ENCODE results near the gene ABHD14A. TPM values are rescaled to one million over a fixed set of nuclear protein-coding genes. Genes with fewer than 3 reads are reported as not detected.

ABHD14A gene
- total RNA-seq, 4 donors from 2014 or later = 2.2 to 14.8 (median 5.0) TPM

DNA sequence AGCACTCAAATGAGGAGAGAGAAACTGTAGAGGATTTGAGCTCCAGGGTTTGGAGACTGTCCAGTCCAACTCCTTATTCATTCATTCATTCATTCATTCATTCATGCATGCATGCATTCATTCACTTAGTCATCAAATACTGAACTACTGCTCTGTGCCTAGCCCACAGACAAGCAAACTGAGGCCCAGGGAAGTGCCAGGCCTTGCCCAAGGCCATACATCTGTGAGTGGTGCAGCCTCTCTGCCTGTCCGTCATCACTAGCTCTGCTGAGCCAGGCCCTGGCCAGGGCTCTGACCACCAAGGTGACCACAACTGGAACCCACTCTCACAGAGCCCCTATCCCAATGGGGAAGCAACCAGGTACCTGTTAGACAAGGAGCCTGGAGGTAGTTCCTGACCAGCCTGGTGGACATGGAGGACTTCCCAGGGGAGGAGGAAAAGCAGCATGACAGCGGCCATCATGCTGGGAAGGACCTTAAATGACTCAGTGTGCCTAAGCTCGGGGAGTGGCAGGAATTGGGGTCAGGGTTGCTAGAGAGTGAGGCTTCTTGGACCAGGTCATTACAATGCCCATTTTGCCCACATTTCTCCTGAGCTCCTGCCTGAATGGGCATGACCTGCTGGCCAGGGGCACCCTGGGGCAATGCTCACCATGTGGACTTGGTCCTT, 48.4 kb downstream of the ABHD14A start:
- no peak for DNase-seq (ENCODE audit: low spot score in 2 of 2)
- intact Hi-C loops (cut with DNase I; ENCODE audit: low total_unique reads) = no loop called here
- TF ChIP-seq, protein P1, sequence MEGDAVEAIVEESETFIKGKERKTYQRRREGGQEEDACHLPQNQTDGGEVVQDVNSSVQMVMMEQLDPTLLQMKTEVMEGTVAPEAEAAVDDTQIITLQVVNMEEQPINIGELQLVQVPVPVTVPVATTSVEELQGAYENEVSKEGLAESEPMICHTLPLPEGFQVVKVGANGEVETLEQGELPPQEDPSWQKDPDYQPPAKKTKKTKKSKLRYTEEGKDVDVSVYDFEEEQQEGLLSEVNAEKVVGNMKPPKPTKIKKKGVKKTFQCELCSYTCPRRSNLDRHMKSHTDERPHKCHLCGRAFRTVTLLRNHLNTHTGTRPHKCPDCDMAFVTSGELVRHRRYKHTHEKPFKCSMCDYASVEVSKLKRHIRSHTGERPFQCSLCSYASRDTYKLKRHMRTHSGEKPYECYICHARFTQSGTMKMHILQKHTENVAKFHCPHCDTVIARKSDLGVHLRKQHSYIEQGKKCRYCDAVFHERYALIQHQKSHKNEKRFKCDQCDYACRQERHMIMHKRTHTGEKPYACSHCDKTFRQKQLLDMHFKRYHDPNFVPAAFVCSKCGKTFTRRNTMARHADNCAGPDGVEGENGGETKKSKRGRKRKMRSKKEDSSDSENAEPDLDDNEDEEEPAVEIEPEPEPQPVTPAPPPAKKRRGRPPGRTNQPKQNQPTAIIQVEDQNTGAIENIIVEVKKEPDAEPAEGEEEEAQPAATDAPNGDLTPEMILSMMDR (IDR thresholded peaks at IDR 0.05) = no peak
- TF ChIP-seq POLR2A (IDR thresholded peaks at IDR 0.05) = no peak
- H3K4me3 ChIP-seq (ENCODE audit: low read depth, poor library complexity, severe bottlenecking) = no peak overlapping the region
- 86 to 90% methylated on average over 3 of the region's 3 CpGs for WGBS, 2 donors

DNA sequence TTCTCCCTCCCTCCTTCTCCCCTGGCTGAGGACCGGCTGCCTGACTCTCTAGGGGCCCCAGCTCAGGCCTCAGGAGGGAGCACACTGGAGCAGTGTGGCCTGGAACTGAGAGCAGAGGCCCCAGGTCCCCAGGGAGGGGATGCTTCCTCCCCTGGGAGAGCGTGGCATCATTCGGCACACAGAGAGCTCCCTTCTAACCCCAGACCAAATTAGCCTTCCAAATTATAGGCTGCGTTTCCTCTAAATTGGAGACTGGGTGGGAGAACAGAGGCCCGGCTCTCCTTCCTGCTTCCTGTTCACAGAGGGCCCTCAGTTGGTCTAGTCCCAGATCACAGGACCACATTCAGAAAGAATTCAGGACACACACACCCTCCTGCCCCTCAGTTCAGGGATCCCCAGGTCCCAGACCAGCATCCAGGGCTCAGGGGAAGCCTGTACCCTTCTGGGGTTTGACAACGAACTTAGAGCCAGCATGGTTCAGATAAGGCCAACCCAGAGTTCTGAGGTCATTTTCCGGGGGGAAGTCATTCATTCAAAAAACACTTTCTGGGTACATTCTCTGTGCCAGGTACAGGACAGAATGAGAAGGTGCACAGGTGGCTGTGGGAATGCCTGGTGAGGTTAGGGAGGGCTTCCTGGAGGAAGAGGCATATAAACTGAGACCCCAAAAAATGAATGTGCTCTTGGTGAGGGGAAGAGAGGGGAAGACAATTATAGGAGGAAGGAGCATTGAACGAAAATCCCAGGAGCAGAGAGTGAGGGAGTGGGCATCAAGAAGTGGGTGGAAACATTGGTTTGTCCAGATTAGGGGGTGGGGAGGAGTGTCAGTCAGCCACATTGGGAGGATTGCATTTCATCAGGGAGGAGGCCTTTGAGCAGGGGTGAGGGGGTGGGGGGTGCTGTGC, 49.2 kb downstream of the ABHD14A start:
- intact Hi-C loops (cut with DNase I; ENCODE audit: low total_unique reads) = no loop called here
- TF ChIP-seq, protein P1 (IDR thresholded peaks at IDR 0.05) = no peak
- TF ChIP-seq POLR2A (IDR thresholded peaks at IDR 0.05) = no peak
- WGBS, 2 donors = 71 to 81% methylated on average over 8 of the region's 8 CpGs
- no peak overlapping the region for H3K4me3 ChIP-seq (ENCODE audit: low read depth, poor library complexity, severe bottlenecking)
- DNase-seq (ENCODE audit: low spot score in 2 of 2) = no peak

DNA sequence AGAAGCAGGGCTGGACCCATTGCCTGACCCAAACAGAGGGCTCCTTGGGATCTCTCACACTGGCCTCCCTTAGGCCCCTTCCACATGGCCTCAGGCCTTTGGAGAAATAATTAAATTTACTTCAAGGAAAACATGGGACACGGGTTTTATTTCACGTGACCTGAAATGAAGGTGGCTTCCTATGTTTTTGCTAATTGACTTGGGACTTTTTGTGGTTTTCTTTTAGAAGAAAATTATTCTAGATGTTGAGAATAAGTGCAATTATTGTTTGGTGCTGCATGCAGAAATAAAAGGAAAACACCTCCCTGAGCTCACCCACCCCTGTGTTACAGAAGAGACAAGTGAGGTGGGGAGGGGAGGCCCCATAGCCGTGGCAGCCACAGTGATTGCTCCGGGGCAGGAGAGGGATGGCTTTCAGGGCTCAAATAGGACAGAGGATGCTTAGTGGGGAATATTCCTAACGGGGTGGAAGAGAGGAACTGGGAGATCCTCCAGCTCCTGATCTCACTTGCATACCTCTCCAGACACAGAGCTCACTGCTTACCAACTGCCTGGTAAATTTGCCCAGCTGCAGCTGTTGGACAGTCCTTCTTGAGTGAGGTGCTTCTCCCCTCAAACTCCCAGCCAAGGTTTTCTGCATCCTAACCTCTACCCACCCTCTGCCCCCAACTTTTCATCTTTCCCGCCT, 50.0 kb downstream of the ABHD14A start:
- TF ChIP-seq POLR2A (IDR thresholded peaks at IDR 0.05) = no peak
- TF ChIP-seq, protein P1 (IDR thresholded peaks at IDR 0.05) = no peak
- no peak for DNase-seq (ENCODE audit: low spot score in 2 of 2)
- H3K4me3 ChIP-seq (ENCODE audit: low read depth, poor library complexity, severe bottlenecking) = no peak overlapping the region
- intact Hi-C loops (cut with DNase I; ENCODE audit: low total_unique reads) = no loop called here
- WGBS, 2 donors = 76 to 80% methylated on average over 6 of the region's 6 CpGs

DNA sequence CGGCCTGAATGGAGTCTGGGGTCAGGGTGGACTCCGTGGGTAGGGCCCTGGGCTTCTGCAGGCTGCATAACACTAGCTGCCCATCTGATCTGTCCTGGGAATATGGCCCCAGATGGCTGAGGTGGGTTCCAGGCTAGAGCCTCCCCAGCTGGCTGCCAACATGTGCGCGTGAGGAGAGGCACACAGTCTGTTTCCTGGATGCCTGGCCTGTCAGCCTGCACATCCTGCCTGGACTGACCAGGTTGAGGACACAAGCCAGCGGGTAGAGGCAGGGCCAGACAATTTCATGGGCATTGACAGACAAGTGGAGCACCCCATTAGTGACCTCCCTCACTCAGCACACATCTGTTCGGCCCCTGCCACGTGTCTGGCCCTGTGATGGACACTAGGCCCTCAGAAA, 50.6 kb downstream of the ABHD14A start:
- no peak overlapping the region for H3K4me3 ChIP-seq (ENCODE audit: low read depth, poor library complexity, severe bottlenecking)
- TF ChIP-seq POLR2A (IDR thresholded peaks at IDR 0.05) = no peak
- TF ChIP-seq, protein P1 (IDR thresholded peaks at IDR 0.05) = no peak
- WGBS, 2 donors = 79 to 97% methylated on average over 5 of the region's 7 CpGs
- intact Hi-C loops (cut with DNase I; ENCODE audit: low total_unique reads) = no loop called here
- DNase-seq (ENCODE audit: low spot score in 2 of 2) = no peak

DNA sequence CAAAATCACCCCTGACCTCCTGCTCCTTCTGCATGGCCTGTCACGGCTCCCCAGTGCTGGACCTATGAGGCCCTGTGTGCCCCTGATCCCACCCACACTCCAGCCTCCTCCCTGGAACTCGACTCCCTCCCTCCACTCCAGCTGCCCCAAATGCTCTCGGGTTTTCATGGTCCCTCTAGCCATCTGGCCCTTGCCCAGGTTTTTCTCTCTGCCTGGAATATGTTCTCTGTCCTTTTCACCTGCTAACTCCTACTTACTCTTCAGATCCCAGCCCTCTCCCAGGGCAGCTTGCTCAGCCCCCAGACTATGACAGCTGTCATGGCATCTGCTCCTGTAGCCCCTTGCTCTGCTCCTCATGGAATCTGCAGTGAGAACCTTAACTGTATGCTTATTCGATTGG, 51.2 kb downstream of the ABHD14A start:
- WGBS, 2 donors = 64 to 70% methylated on average over 4 of the region's 4 CpGs
- no peak for TF ChIP-seq POLR2A (IDR thresholded peaks at IDR 0.05)
- TF ChIP-seq, protein P1 (IDR thresholded peaks at IDR 0.05) = no peak
- H3K4me3 ChIP-seq (ENCODE audit: low read depth, poor library complexity, severe bottlenecking) = no peak overlapping the region
- no peak for DNase-seq (ENCODE audit: low spot score in 2 of 2)
- intact Hi-C loops (cut with DNase I; ENCODE audit: low total_unique reads) = no loop called here

All from lower leg skin (tissue), 4 donors.